Heart left ventricle (tissue), 16 donors: ENCODE data around the gene NFIC. TPM values are rescaled to one million over a fixed set of nuclear protein-coding genes. Genes with fewer than 3 reads are reported as not detected.

ENCODE experiments used
- ATAC-seq, 4 donors: fragments of 200-7000 bp; cut with Tn5 transposase; one replicate each; pipeline ENCODE4 v1.9.1; 2020 to 2022; ENCODE audit warnings: moderate library complexity in 4 of 4, mild to moderate bottlenecking in 3 of 4, moderate number of reproducible peaks in 1 of 4
- DNase-seq, 5 donors: peaks; one replicate each; pipeline ENCODE4 v3.0.0-alpha.2; 2020
- H3K27ac ChIP-seq, 12 donors: fragments of 200-600 bp; sonication (generic) in 4 of 12; one replicate each; pipeline versions ENCODE4 v1.5.0 to v1.8.0; 2016 to 2022; ENCODE audit warnings: mild to moderate bottlenecking in 2 of 12
- H3K27me3 ChIP-seq, 9 donors: fragments of 200-600 bp; sonication (generic) in 2 of 9; one replicate each; pipeline versions ENCODE4 v1.5.1 to v1.8.0; 2016 to 2022; ENCODE audit warnings: mild to moderate bottlenecking in 3 of 9
- H3K36me3 ChIP-seq, 9 donors: fragments of 200-600 bp; sonication (generic) in 2 of 9; one replicate each; pipeline versions ENCODE4 v1.5.0 to v1.8.0; 2018 to 2022; ENCODE audit warnings: mild to moderate bottlenecking in 2 of 9
- H3K4me1 ChIP-seq, 12 donors: fragments of 200-600 bp; sonication (generic) in 4 of 12; one replicate each; pipeline versions ENCODE4 v1.5.0 to v1.8.0; 2016 to 2022; ENCODE audit warnings: mild to moderate bottlenecking in 3 of 12
- H3K4me3 ChIP-seq, 12 donors: fragments of 200-600 bp; sonication (generic) in 4 of 12; one replicate each; pipeline versions ENCODE4 v1.5.0 to v1.8.0; 2017 to 2022; ENCODE audit warnings: mild to moderate bottlenecking in 9 of 12, moderate library complexity in 4 of 12
- H3K9me3 ChIP-seq, 12 donors: fragments of 200-600 bp; sonication (generic) in 4 of 12; one replicate each; pipeline versions ENCODE4 v1.5.0 to v1.8.0; 2016 to 2022; ENCODE audit warnings: mild to moderate bottlenecking in 1 of 12
- POLR2A ChIP-seq, 2 donors: fragments of 450-650 bp; IDR thresholded peaks; one replicate each; pipeline ENCODE4 v1.6.1; 2017; ENCODE audit warnings: antibody characterized with exemption in 2 of 2, mild to moderate bottlenecking in 2 of 2, moderate library complexity in 2 of 2
- WGBS, 4 donors: extraction: QIAGEN DNeasy Blood & Tissue Kit in 2 of 4; methylation state at CpG; one replicate each; pipeline versions ENCODE4 v1.1.5 to v1.1.7; 2013 to 2018; 5-methylcytosine and 5-hydroxymethylcytosine counted together
- intact Hi-C, 10 donors: fragments of 100-400 bp; cut with DNase I; formaldehyde crosslinking; loops; one replicate each; pipeline versions ENCODE4 v1.11.1 to v1.14.2; 2022
- polyA plus RNA-seq, 2 donors: library from polyadenylated mRNA; stranded (reverse); fragments of 200-250 nt; gene quantifications; one replicate each; pipeline ENCODE4 v1.2.3, GENCODE V29; 2013
- total RNA-seq, 9 donors: library from RNA; depleted of rRNA in 2 of 9; stranded (reverse); fragments of >200 nt in 2 of 9; fragmentation: NEBNext Ultra II Directional in 3 of 9; extraction: Animal tissue kit (Norgen Biotek cat#: 25700) in 3 of 9; gene quantifications; one replicate each; pipeline versions ENCODE4 v1.1.0 to v1.2.4, GENCODE V29; 2016 to 2023
- TF ChIP-seq, protein P1 (sequence below), 12 donors: fragments of 200-600 bp; sonication (generic) in 4 of 12; IDR thresholded peaks; one replicate each; pipeline versions ENCODE4 v1.5.0 to v1.8.0; 2018 to 2022; ENCODE audit warnings: antibody characterized with exemption in 12 of 12, mild to moderate bottlenecking in 5 of 12
- donor health status: ischemic (EF 13 %, LVEDD 7.1; RV severe dilation, severe dysfunction).
- donor health status: healthy with polysubstance abuse.
- donor health status: DM: no; HTN: yes; CAD: no.
- donor health status: DM: no; HTN: no; CAD: no.
- donor health status: ischemic (EF 25% LVEDD 6.9; RV normal size, moderate dysfunction).
- donor health status: ischemic (EF 25% LVEDD 5.7; RV mildly dilated, moderate dysfunction).
- donor health status: healthy.
- donor health status: DM: yes; HTN: yes; CAD: no.
- donor health status: ischemic (EF 35%, LVEDD 5.7; RV mildly dilated, moderate dysfunction).
- donor health status: nonischemic (EF 11% LVEDD 7.7; RV severe dilation, severe dysfunction).
- donor health status: DM: yes; HTN: yes; CAD: no.
- donor health status: PGD.
- donor health status: ischemic (EF 29% LVEDD 5.4; RV normal size, mild dysfunction).
- donor health status: nonischemic (EF 23%, LVEDD 6.1; RV moderate dilation, normal function).

The NFIC gene
- total and polyA plus RNA-seq, 11 donors = 107 to 267 (median 159) TPM

DNA sequence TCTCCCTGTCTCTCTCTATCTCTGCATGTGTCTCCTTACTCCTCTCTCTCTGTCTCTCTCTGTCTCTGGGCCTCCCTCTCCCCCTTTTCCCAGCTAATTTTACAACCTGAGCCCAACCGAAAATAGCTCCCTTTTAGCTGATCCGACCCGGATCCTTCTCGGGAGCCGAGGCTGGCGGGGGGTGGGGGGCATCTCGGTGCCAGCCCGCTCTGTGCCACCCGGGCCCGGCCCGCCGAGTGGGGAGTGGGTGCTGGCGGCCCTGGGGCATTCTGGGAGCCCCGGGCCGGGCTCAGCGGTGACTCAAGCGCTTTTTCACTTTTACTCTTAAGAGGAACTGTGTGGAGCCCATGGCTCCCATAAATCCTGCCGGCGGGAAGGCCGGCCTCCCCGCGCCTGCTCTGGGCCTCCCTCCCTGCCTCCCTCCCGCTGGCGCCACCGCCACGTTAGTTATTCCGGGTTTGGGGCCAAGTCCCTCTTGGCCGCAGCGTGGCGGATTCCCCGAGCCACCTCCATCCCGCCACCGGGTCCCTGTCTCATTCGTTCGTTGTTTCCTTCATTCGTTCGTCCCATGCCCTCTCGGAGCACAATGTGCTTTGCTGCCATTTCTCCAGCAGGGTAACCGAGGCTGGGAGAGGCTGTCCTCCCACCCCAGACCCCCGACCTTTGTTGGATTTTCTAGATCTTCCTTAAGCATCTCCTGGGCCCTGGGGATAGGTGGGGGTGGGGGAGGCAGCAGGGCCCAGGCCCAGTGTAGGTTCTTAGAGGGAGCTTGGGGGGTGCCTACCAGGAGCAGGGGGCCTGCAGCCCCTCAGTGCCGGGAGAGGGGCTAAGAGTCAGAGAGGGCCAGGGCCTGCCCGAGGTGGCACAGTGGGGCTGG is 3.2 kb downstream of the NFIC start:
- peak; percentile 66 to 84 (median 74) for DNase-seq
- no peaks in the 10 kb centered on the region for H3K27me3 ChIP-seq
- peak; percentile 14 to 61 (median 30) for ATAC-seq
- H3K36me3 ChIP-seq = no peaks in the 10 kb centered on the region
- H3K9me3 ChIP-seq = no peaks in the 10 kb centered on the region
- 26 to 47% (median 40%) methylated on average over 39 to 42 of the region's 42 CpGs for WGBS, 4 donors
- peak overlapping the region; percentile 94 to 100 (median 97) for H3K27ac ChIP-seq
- H3K4me3 ChIP-seq = peak overlapping the region; percentile 5 to 97 (median 82)
- intact Hi-C loops = loop anchor here in 3 of 10 donors (5.0 kb wide), 2 partner anchors 33 to 38 kb away; no protein-coding TSS in a partner anchor
- H3K4me1 ChIP-seq = peaks cover 6 to 78% (median 43%) of the 10 kb centered on the region in 12 donors
- TF ChIP-seq POLR2A (IDR thresholded peaks at IDR 0.05) = peak in 1 of 2 donors; percentile 45
- TF ChIP-seq, protein P1, sequence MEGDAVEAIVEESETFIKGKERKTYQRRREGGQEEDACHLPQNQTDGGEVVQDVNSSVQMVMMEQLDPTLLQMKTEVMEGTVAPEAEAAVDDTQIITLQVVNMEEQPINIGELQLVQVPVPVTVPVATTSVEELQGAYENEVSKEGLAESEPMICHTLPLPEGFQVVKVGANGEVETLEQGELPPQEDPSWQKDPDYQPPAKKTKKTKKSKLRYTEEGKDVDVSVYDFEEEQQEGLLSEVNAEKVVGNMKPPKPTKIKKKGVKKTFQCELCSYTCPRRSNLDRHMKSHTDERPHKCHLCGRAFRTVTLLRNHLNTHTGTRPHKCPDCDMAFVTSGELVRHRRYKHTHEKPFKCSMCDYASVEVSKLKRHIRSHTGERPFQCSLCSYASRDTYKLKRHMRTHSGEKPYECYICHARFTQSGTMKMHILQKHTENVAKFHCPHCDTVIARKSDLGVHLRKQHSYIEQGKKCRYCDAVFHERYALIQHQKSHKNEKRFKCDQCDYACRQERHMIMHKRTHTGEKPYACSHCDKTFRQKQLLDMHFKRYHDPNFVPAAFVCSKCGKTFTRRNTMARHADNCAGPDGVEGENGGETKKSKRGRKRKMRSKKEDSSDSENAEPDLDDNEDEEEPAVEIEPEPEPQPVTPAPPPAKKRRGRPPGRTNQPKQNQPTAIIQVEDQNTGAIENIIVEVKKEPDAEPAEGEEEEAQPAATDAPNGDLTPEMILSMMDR (IDR thresholded peaks at IDR 0.05) = peak in 1 of 12 donors; percentile 4

DNA sequence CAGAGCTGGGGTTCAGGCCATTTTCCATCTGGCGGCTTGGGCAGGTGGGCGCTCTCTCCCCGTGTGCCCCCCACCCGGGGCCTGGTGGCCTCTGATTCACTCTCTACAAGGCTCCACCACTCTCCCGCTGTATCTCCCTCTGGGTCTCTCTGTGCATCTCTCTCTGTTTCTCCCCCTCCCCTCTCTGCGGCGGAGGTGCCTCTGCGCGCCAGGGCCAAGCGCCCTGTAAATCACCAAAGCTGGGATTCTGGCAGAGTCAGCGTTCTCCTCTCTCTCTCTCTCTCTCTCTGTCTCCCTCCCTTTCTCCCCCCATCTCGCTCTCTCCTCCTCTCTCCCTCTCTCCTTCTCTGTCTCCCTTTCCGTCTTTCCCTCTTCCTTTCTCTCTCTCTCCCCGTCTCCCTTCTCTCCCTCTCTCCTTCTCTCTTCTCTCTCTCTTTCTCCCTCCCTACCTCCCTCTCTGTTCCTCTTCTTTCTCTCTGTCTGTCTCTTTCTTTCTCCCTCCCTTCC is 3.9 kb downstream of the NFIC start:
- Histone ChIP-seq H3K9me3 (no peaks in the 10 kb centered on the region), H3K4me1 (peaks cover 5 to 78% (median 44%) of the 10 kb centered on the region in 12 donors), H3K4me3 (peak overlapping the region in 11 of 12 donors; percentile 19 to 97 (median 82)), H3K36me3 (no peaks in the 10 kb centered on the region), H3K27me3 (no peaks in the 10 kb centered on the region), H3K27ac (peak overlapping the region; percentile 94 to 100 (median 97))
- intact Hi-C loops = no loop called here
- ATAC-seq (no peak), DNase-seq (no peak)
- no peak for TF ChIP-seq POLR2A (IDR thresholded peaks at IDR 0.05)
- TF ChIP-seq, protein P1 (IDR thresholded peaks at IDR 0.05) = no peak
- WGBS, 4 donors = 46 to 54% (median 50%) methylated on average over 12 to 14 of the region's 14 CpGs

GRCh38 chr19:3370728-3371591 is 4.6 kb downstream of the NFIC start:
- Histone ChIP-seq H3K4me3 (peak overlapping the region in 5 of 12 donors; percentile 3 to 97 (median 81)), H3K27ac (peak overlapping the region in 10 of 12 donors; percentile 96 to 100 (median 98)), H3K4me1 (peaks cover 0 to 78% (median 43%) of the 10 kb centered on the region in 12 donors), H3K36me3 (no peaks in the 10 kb centered on the region), H3K27me3 (no peaks in the 10 kb centered on the region), H3K9me3 (no peaks in the 10 kb centered on the region)
- 63 to 75% (median 73%) methylated on average over 25 of the region's 25 CpGs for WGBS, 4 donors
- ATAC-seq (no peak), DNase-seq (no peak)
- intact Hi-C loops = no loop called here
- no peak for TF ChIP-seq POLR2A (IDR thresholded peaks at IDR 0.05)
- TF ChIP-seq, protein P1 (IDR thresholded peaks at IDR 0.05) = no peak
